Measurements from ENCODE around the gene CROCC2.

CROCC2 gene

DNA sequence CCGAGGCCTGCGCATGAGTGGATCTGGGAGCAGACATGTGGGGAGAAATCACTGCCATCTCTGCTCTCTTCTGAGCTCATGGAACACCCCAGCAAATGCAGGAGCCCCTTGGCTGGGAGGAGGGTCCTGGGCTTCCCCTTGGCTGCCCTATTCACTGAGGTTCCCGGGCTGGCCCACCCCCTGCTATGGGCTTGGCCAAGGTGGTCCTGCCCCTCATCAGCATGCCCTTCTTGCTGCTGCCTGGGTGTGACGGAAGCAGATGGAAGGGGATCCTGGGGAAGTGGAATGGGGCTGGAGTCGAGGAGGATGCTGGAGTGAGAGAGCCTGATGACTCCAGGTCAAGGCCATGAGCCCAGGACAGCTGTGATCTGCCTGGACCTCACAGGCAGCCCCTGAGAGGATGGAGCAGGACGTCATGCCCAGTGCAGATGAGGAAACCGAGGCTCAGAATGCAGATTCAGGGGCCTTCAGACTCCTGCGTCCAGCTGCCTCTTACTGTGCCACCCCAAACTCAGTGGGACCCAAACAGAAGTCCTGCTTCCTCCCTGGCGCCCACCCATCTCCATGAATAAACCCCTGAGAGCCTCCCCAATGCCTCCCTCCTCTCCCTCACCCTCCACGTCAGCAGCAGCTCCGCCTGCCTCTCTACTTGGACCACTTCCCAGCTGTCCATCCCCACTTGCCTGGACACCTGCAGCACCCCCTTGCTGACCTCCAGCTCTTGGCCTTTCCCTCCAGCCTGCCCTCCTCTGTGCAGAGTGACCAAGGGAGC, 96.3 kb downstream of the CROCC2 start:
- no peak for DNase-seq (ENCODE audit: low read depth in 2 of 2)
- no peak overlapping the region for H3K4me3 ChIP-seq (replicated peaks in 1 of 2; ENCODE audit: low read depth in 2 of 2, low read length in 2 of 2)
- TF ChIP-seq, protein P1, sequence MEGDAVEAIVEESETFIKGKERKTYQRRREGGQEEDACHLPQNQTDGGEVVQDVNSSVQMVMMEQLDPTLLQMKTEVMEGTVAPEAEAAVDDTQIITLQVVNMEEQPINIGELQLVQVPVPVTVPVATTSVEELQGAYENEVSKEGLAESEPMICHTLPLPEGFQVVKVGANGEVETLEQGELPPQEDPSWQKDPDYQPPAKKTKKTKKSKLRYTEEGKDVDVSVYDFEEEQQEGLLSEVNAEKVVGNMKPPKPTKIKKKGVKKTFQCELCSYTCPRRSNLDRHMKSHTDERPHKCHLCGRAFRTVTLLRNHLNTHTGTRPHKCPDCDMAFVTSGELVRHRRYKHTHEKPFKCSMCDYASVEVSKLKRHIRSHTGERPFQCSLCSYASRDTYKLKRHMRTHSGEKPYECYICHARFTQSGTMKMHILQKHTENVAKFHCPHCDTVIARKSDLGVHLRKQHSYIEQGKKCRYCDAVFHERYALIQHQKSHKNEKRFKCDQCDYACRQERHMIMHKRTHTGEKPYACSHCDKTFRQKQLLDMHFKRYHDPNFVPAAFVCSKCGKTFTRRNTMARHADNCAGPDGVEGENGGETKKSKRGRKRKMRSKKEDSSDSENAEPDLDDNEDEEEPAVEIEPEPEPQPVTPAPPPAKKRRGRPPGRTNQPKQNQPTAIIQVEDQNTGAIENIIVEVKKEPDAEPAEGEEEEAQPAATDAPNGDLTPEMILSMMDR (IDR thresholded peaks at IDR 0.05; ENCODE audit: low read depth, low read length) = no peak

DNA sequence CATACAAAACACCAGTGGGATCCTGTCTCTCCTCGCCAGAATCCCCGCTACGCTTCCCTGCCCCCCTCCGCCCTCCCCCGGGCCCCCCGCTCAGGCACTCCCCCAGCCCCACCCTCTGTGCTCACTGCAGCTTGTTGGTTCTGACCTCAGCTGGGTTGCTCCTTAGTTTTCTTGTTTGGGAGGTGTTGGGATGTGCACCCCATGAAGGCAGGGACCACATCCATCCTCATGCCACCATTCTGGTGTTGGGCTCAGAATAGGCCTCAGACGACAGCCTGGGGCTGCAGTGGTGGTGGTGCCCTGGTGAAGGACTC, 96.9 kb downstream of the CROCC2 start:
- no peak overlapping the region for H3K4me3 ChIP-seq (replicated peaks in 1 of 2; ENCODE audit: low read depth in 2 of 2, low read length in 2 of 2)
- TF ChIP-seq, protein P1 (IDR thresholded peaks at IDR 0.05; ENCODE audit: low read depth, low read length) = no peak
- no peak for DNase-seq (ENCODE audit: low read depth in 2 of 2)

DNA sequence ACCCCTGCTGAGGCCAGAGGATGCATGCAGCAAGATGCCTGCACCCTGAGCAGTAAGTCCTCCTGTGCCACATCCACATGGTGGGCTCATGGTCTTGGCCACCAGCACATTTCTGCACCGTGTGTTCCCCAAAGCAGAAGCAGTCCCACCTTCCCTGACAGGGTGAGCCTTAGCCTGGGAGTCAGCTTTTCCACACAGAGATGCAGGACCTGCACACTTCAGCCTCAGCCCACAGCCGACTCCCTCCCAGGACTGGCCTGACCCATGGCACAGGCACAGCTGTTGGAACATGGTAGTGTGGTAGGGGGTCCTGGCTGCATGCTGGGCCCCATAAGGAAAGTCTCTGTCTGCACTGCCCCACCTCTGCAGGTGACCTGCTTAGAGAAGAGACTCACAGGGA, 97.2 kb downstream of the CROCC2 start:
- DNase-seq (ENCODE audit: low read depth in 2 of 2) = no peak
- TF ChIP-seq, protein P1 (IDR thresholded peaks at IDR 0.05; ENCODE audit: low read depth, low read length) = no peak
- no peak overlapping the region for H3K4me3 ChIP-seq (replicated peaks in 1 of 2; ENCODE audit: low read depth in 2 of 2, low read length in 2 of 2)

DNA sequence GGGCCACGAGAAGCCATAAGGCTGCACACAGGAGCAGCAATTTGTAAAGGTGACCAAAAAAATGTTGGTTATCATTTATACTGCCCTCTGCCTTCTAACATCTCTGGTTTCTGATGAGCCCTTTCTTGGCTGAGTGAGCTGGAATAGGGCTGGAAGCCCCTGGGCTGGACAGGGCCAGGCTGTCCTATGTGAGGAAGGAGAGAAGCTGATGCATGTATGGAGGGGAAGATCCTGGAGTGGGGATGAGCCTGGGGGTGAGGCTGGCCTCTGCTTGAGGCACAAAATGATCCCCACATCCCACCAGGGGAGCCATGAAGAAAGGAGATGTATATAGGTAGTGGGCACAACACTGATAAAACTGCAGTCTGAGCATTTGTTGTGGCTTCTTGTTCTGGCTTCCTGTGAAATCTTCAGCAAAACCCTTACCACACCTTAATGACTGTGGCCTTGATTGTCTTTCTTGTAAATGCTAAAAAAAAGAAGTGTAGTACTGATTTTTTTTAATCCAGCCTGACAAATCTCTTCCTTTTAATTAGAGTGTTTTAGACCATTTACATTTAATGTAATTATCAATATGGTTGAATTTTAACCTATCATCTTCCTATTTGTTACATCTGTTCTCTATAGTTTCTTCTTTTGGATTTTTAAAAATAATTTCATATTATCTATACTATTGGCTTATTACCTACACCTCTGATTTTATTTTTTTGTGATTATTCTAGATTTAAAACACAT, 97.9 kb downstream of the CROCC2 start:
- DNase-seq (ENCODE audit: low read depth in 2 of 2) = no peak
- H3K4me3 ChIP-seq (replicated peaks in 1 of 2; ENCODE audit: low read depth in 2 of 2, low read length in 2 of 2) = no peak overlapping the region
- TF ChIP-seq, protein P1 (IDR thresholded peaks at IDR 0.05; ENCODE audit: low read depth, low read length) = no peak

- no peak overlapping the region for H3K4me3 ChIP-seq (replicated peaks in 1 of 2; ENCODE audit: low read depth in 2 of 2, low read length in 2 of 2)
- TF ChIP-seq, protein P1 (IDR thresholded peaks at IDR 0.05; ENCODE audit: low read depth, low read length) = no peak
- DNase-seq (ENCODE audit: low read depth in 2 of 2) = no peak
Observed at GRCh38 chr2:241005569-241005968, 99.4 kb downstream of the CROCC2 start.

- DNase-seq (ENCODE audit: low read depth in 2 of 2) = no peak
- no peak overlapping the region for H3K4me3 ChIP-seq (replicated peaks in 1 of 2; ENCODE audit: low read depth in 2 of 2, low read length in 2 of 2)
- TF ChIP-seq, protein P1 (IDR thresholded peaks at IDR 0.05; ENCODE audit: low read depth, low read length) = no peak
Observed at GRCh38 chr2:241006412-241006811, 100.3 kb downstream of the CROCC2 start.

All from cardiac fibroblast (primary cell).